NT2/D1 (cell line): ENCODE data around the gene OS9.
"Not testable (repeated sequence)": the region's sequence is repeated elsewhere in the genome, so short reads cannot be mapped to it uniquely, and the experiment has no call there.

Experiments used
- DNase-seq: peaks from one replicate; pipeline ENCODE4 v3.0.0-alpha.2; 2011; ENCODE audit warnings: low read depth, low spot score
- H3K27me3 ChIP-seq: 2 replicates; pipeline ENCODE4 v1.6.0; 2011; ENCODE audit warnings: mild to moderate bottlenecking; ENCODE audit not compliant: insufficient read length, insufficient read depth
- H3K36me3 ChIP-seq: 2 replicates; pipeline ENCODE4 v1.6.1; 2011; ENCODE audit warnings: mild to moderate bottlenecking, low read length, mixed read lengths; ENCODE audit not compliant: insufficient read depth, insufficient read length
- H3K4me1 ChIP-seq: 2 replicates; pipeline ENCODE4 v1.5.1; 2011; ENCODE audit not compliant: insufficient read depth, insufficient read length
- H3K4me3 ChIP-seq: 2 replicates; pipeline ENCODE4 v1.5.1; 2011; ENCODE audit warnings: low read depth; ENCODE audit not compliant: insufficient read length
- H3K9ac ChIP-seq: 2 replicates; pipeline ENCODE4 v1.6.0; 2011; ENCODE audit warnings: low read depth; ENCODE audit not compliant: insufficient read length
- H3K9me3 ChIP-seq: 2 replicates; pipeline ENCODE4 v1.5.1; 2011; ENCODE audit warnings: mild to moderate bottlenecking, low read length; ENCODE audit not compliant: insufficient read depth
- SUZ12 ChIP-seq: IDR thresholded peaks from 2 replicates; pipeline ENCODE4 v1.6.1; 2011; ENCODE audit not compliant: insufficient read length, insufficient read depth; ENCODE audit errors: extremely low read depth
- YY1 ChIP-seq: IDR thresholded peaks from 2 replicates; pipeline ENCODE4 v1.6.1; 2011; ENCODE audit not compliant: insufficient read length, insufficient read depth
- ZNF274 ChIP-seq: IDR thresholded peaks from 2 replicates; pipeline ENCODE4 v1.6.1; 2011; ENCODE audit warnings: mild to moderate bottlenecking, low read depth, low read length

OS9 gene

GRCh38 chr12:57698414-57698813 is 4.5 kb downstream of the OS9 start:
- no peaks in the 10 kb centered on the region for H3K27me3 ChIP-seq
- no peak for TF ChIP-seq ZNF274
- peaks cover 5% of the 10 kb centered on the region for H3K9me3 ChIP-seq
- DNase-seq: no peak
- H3K36me3 ChIP-seq: peaks cover 44% of the 10 kb centered on the region
- no peak overlapping the region for H3K9ac ChIP-seq
- H3K4me1 ChIP-seq: peaks cover 5% of the 10 kb centered on the region
- no peak overlapping the region for H3K4me3 ChIP-seq

- Histone ChIP-seq H3K4me3 (no peak overlapping the region), H3K36me3 (peaks cover 48% of the 10 kb centered on the region), H3K9ac (no peak overlapping the region), H3K4me1 (no peaks in the 10 kb centered on the region), H3K9me3 (peaks cover 15% of the 10 kb centered on the region), H3K27me3 (no peaks in the 10 kb centered on the region)
- TF ChIP-seq ZNF274: no peak
- no peak for DNase-seq
Observed at GRCh38 chr12:57700317-57700716, 6.4 kb downstream of the OS9 start.

GRCh38 chr12:57707250-57707649 is 13.3 kb downstream of the OS9 start:
- peaks cover 15% of the 10 kb centered on the region for H3K9me3 ChIP-seq
- DNase-seq: no peak
- no peak overlapping the region for H3K9ac ChIP-seq
- TF ChIP-seq SUZ12: no peak
- TF ChIP-seq ZNF274: no peak
- TF ChIP-seq YY1: no peak
- H3K27me3 ChIP-seq: no peaks in the 10 kb centered on the region
- peaks cover 16% of the 10 kb centered on the region for H3K36me3 ChIP-seq
- H3K4me1 ChIP-seq: no peaks in the 10 kb centered on the region
- H3K4me3 ChIP-seq: no peak overlapping the region

GRCh38 chr12:57708296-57708695 is 14.4 kb downstream of the OS9 start:
- DNase-seq: no peak
- no peak for TF ChIP-seq ZNF274
- TF ChIP-seq SUZ12: no peak
- no peak for TF ChIP-seq YY1
- no peaks in the 10 kb centered on the region for H3K27me3 ChIP-seq
- peaks cover 14% of the 10 kb centered on the region for H3K36me3 ChIP-seq
- peaks cover 12% of the 10 kb centered on the region for H3K9me3 ChIP-seq
- no peak overlapping the region for H3K4me3 ChIP-seq
- peaks cover 4% of the 10 kb centered on the region for H3K4me1 ChIP-seq
- H3K9ac ChIP-seq: no peak overlapping the region

- H3K9me3 ChIP-seq: no peaks in the 10 kb centered on the region
- no peaks in the 10 kb centered on the region for H3K27me3 ChIP-seq
- peak overlapping the region; percentile 11 for H3K9ac ChIP-seq
- H3K36me3 ChIP-seq: peaks cover 19% of the 10 kb centered on the region
- H3K4me3 ChIP-seq: no peak overlapping the region
- DNase-seq: no peak
- no peak for TF ChIP-seq ZNF274
- peaks cover 4% of the 10 kb centered on the region for H3K4me1 ChIP-seq
Observed at GRCh38 chr12:57712701-57713100, 18.8 kb downstream of the OS9 start.

GRCh38 chr12:57713209-57713608 is 19.3 kb downstream of the OS9 start:
- no peak overlapping the region for H3K4me3 ChIP-seq
- no peak for TF ChIP-seq SUZ12
- TF ChIP-seq YY1: no peak
- TF ChIP-seq ZNF274: no peak
- H3K36me3 ChIP-seq: peaks cover 24% of the 10 kb centered on the region
- no peak for DNase-seq
- H3K9me3 ChIP-seq: no peaks in the 10 kb centered on the region
- H3K9ac ChIP-seq: peak overlapping the region; percentile 11
- peaks cover 4% of the 10 kb centered on the region for H3K4me1 ChIP-seq
- no peaks in the 10 kb centered on the region for H3K27me3 ChIP-seq

GRCh38 chr12:57715036-57715748 is 21.3 kb downstream of the OS9 start:
- not testable (repeated sequence) for H3K27me3 ChIP-seq, H3K9me3 ChIP-seq, H3K4me3 ChIP-seq, H3K4me1 ChIP-seq, H3K9ac ChIP-seq, DNase-seq
- peaks cover 44% of the 10 kb centered on the region for H3K36me3 ChIP-seq

- Histone ChIP-seq H3K4me1 (peaks cover 4% of the 10 kb centered on the region), H3K9ac (no peak overlapping the region), H3K9me3 (no peaks in the 10 kb centered on the region), H3K4me3 (no peak overlapping the region), H3K36me3 (peaks cover 50% of the 10 kb centered on the region), H3K27me3 (no peaks in the 10 kb centered on the region)
- DNase-seq: no peak
- TF ChIP-seq YY1 (no peak), ZNF274 (no peak), SUZ12 (no peak)
Observed at GRCh38 chr12:57715786-57716185, 21.9 kb downstream of the OS9 start.
